GM19328 (cell line): ENCODE measurements around the gene SIGLEC5.

Source experiments
- ATAC-seq: cut with Tn5 transposase; IDR thresholded peaks from one replicate; pipeline ENCODE4 v1.9.1; 2021; ENCODE audit warnings: mild to moderate bottlenecking, moderate library complexity; ENCODE audit not compliant: unreplicated experiment

The SIGLEC5 gene

DNA sequence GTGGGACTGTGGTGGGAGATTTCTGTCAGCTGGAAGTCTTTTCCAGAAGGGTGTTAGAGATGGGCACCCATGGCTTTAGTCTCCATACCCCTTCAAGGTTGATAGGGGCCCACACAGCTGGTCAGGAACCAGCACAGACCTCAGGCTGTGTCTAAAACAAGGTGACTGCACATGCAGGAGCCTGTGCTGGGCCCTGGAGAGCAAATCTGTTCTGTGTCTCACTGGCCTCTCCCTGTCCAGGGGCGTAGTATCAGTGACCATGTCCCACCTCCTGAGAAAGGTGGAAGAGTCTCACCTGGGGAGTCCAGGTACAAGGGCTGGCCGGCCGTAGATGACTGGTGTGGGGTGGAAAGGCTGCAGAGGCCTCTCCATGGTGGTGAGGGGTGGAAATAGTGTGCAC, 39.8 kb downstream of the SIGLEC5 start:
- no peak for ATAC-seq

DNA sequence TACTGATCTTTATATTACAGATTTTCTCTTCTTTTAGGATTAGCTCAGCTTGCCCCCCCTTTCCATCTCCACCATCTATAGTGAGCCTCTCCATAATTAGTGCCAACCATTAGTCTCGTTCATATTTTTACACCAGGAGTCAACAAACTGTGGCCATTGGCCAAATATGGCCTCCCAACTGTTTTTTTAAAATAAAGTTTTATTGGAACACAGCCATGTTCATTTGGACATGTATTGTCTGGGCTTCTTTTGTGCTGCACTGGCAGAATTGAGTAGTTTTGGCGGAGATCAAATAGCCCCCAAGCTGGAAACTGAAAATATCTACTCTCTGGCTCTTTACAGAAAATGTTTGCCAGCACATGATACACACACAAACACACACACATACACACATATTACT, 40.7 kb downstream of the SIGLEC5 start:
- no peak for ATAC-seq

DNA sequence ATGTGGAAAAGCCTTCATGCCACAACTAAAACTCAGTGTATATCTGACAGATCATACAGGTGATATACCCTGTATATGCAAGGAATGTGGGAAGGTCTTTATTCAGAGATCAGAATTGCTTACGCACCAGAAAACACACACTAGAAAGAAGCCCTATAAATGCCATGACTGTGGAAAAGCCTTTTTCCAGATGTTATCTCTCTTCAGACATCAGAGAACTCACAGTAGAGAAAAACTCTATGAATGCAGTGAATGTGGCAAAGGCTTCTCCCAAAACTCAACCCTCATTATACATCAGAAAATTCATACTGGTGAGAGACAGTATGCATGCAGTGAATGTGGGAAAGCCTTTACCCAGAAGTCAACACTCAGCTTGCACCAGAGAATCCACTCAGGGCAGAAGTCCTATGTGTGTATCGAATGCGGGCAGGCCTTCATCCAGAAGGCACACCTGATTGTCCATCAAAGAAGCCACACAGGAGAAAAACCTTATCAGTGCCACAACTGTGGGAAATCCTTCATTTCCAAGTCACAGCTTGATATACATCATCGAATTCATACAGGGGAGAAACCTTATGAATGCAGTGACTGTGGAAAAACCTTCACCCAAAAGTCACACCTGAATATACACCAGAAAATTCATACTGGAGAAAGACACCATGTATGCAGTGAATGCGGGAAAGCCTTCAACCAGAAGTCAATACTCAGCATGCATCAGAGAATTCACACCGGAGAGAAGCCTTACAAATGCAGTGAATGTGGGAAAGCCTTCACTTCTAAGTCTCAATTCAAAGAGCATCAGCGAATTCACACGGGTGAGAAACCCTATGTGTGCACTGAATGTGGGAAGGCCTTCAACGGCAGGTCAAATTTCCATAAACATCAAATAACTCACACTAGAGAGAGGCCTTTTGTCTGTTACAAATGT, 42.7 kb downstream of the SIGLEC5 start:
- ATAC-seq = no peak

DNA sequence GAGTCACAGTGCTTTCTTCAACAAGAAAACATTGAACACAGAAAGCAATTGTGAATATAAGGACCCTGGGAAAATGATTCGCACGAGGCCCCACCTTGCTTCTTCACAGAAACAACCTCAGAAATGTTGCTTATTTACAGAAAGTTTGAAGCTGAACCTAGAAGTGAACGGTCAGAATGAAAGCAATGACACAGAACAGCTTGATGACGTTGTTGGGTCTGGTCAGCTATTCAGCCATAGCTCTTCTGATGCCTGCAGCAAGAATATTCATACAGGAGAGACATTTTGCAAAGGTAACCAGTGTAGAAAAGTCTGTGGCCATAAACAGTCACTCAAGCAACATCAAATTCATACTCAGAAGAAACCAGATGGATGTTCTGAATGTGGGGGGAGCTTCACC, 43.4 kb downstream of the SIGLEC5 start:
- ATAC-seq = no peak

DNA sequence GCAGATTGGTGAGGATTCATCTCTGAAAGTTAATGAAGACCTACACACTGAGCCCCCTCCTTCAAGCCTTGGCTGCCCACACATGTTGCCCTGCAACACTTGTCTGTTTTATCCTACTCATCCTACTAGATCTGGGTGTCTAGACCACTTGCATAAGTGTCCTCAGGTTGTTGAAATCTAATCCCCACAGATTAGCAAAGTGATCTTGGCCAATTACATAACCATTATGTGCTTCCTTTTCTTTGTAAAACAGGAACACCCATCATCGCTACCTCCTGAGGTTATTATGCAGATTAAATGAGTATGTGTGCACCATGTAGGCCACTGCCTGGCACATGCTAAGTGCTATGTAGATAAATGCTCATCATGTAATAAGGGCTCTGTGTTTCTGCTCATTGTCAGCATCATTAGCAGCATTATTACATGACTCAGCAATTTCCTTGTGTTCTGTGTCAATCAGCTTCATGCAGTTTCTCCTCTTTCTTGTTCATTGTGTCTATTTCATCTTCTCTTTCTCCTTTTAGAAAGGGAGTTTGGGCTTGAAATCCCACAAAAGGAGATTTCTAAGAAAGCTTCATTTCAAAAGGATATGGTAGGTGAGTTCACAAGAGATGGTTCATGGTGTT, 44.0 kb downstream of the SIGLEC5 start:
- ATAC-seq = no peak

DNA sequence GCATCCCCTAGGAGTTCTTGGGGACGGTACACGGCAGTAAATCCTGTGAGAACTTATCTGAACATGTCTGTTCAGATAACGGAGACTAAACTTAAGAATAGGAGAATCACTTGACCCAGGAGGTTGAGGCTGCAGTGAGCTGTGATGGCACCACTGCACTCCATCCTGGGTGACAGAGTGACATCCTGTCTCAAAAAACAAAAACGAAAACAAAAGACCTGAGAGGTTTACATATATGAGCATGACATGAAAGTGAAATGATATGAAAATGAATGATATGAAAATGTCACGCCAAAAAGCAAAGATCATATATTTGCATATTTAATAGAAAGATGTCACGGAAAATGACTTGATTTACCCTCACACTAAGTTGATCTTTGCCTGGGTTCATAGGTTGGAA, 53.4 kb downstream of the SIGLEC5 start:
- ATAC-seq = no peak

DNA sequence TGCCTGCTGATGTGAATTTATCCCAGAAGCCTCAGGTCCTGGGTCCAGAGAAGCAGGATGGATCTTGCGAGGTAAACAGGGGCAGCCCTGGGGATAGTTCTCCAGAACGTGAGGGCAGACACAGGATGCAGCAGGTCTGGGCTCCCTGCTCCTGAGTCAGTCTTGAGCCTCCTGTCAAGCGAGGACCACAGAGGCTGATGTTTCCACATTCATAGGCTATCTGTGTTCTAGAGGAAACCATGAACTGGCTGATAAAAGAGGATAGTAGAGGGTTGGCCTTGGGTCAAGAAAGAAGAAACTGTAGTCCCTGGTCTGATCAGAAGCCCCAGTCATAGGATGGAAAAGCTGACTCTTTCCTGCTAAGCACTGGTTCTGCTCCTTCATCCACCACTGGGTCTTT, 56.9 kb downstream of the SIGLEC5 start:
- no peak for ATAC-seq

DNA sequence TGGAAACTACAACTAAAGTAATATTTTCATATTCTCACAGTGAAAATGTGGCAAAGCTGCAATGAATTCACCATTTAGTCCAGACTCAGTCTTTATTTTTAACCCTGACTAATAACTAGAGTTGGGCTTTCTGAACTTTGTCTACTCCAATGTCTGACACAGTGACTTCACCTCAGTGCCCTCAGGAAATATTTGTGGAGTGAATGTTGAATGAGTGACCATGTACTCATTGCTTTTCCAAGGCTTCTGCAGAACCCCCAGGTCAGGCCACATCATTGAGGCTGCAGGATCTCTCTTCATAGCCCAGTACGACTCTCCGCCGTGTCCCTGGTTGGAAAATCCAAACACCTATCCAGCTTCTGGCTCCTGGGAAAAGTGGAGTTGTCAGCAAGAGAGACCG, 57.3 kb downstream of the SIGLEC5 start:
- no peak for ATAC-seq

DNA sequence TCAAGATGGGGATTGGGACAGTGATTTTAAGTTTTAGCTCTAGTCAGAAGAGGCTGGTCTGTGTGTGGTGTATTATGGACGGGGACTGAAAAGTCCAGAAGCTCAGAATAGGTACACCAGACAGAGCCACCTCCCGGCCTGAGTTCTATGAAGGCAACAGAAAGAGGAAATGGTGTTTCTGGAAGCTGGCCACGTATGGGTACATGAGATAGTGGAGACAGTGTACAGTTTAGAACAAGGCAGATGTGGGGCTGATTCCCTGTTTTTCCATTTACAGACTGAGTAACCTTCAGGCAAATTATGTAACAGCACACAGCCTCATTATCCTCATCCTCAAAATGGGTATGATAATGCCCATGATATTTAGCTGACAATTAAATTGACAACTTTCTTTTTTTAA, 57.8 kb downstream of the SIGLEC5 start:
- no peak for ATAC-seq

DNA sequence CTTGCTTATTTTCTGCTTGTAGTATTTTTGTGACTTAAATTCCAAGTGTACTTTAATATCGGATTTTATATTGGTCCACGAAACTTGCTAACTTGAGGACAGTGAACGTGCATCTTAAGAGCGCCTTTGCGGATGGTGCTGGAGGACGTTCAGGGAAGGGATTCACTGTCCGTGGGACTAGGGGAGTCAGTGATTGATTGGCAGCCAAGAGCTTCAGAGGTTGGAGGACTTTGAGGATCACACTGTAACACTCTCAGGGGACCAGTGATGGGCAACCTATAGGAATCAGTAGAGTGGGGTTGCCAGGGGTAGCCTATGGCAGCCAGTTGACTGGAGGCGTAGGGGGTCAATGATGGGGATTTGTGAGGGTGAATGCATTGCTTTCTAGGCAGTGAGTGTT, 58.6 kb downstream of the SIGLEC5 start:
- ATAC-seq = no peak

DNA sequence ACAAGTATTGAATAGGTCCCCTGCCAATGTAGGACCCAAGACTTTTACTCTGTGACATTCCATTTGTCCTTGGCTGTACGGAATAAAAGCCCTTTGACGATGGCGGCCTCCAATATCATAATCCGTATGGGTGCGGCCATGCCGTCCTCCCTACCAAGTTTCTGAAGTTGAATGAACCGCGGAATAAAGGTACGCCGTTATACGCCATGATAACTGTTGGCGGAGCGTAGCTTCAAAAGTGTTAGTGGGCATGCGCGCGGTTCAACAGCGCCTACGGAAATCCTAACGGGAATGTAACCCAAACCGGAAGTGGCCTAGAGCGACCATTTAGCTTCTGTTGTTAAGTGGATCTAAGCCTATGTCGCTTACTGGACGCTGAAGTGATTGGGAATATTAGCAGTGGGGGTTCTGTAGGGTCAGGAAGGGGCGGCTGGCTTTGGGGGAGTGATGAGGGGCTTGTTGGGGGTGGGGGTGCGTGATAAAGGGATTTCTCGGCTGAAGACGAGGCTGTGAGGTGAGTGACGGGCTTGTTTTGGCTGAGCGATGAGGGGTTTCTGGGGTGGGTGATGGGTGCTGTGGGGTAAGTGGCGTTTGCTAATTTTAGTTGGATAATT, 59.1 kb downstream of the SIGLEC5 start, which contains the start of gene ZNF175:
TSS of gene ZNF175 (plus strand) at position 322 of the 614 bp plus-strand sequence. CDS start 2,047 bp downstream, outside the sequence.
- peak; percentile 72 for ATAC-seq

DNA sequence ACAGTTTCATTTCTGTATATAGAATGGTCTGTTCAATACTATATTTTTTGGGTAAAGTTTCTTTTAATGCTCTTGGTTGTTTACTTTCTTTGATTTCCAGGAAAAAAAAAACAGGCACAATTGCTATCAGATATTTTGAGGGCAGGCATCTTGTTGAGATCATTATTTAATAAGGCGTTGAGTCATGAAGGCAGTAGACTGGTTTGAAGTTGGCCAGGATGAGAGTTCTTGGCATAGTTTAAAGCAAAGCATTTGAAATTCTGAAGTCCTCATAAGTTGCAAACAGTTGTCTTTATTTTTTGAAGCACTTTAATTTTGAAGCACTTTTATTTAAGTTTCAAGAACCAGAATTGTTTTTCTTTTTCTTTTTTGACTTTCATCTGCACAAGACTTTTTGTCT, 61.7 kb downstream of the SIGLEC5 start:
- ATAC-seq = no peak

DNA sequence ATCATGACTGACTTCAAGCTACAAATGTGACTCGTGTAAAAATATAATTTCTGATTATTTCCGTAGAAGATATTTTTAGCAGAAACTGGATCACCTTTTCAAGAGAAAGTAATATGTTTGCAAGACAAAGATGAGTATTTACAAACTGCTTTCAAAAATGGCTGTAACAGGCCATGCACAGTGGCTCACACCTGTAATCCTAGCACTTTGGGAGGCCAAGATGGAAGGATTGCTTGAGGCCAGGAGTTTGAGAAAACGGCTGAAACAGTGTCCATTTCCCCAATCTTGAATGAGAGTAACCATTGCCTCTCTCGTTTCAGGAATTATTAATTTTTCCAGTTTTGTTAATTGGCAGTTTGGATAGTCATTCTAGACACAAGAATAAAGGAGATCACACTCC, 62.6 kb downstream of the SIGLEC5 start:
- ATAC-seq = no peak

DNA sequence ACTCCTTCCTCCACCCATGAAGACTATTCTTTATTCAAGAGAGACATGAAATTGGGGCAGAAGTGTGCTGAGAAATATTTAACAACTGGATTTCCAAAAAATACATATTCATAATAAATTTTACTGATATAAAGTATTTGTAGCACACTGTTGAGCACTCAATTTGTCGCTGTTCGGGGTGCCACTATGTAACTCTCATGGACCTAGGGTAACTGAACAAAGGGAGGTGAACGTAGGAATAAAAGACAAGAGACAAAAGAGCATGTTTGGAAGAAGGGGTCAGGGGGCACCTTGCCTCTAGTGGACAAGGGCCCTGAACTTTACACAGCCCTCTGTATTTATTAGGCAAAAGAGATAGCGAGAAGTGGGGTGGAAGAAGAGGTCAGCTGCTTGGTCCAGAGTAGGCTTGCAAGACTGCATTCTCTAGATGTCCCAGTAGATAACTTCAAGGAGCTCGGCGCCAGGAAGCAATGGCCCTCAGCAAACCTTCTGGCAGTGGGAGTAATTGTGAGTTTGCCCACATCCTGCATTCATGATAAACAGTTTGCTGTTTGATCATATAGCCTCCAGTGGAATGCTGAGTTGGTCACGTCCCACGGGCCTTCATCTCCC, 63.6 kb downstream of the SIGLEC5 start:
- no peak for ATAC-seq

DNA sequence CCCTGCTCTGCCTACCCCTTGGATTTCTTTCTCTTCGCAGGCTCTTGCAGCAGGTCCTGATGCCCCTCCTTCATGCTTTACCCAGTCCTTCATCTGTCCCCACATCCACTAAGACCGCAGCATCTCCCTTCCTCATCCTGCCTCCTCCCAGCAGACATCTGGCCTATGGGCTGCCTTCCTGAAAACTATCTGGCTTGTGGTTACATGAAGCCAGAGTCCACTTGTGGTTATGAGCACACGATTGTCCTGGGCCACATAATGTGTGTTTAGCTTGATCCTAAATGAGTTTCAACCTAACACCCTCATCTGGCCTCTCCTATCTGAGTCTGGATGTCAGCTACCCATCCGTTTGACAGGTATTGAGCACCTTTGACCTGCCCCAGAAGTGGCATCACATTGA, 64.6 kb downstream of the SIGLEC5 start:
- no peak for ATAC-seq

DNA sequence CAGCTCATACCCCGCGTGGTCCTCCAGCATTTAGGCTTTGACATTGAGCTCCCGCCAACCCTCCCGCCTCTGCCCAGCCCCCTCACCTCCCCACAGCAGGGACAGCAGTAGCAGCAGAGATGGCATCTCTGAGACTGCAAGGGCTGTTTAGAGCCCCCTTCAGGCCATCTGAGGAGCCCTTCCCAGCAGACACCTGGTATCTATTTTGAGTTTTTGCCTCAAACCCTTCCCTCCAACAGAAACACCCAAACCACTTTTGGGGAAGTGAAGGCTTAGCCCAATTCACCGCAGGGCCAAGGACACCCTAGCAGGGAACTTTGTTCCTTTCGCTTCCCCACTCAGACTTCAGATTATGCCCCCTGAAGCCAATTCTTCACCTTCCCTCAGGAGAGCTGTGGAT, 65.4 kb downstream of the SIGLEC5 start:
- ATAC-seq = no peak
